Measurements from ENCODE around the gene TNFRSF4.

The TNFRSF4 gene

GRCh38 chr1:1181938-1182410 is 32.0 kb downstream of the TNFRSF4 start:
- no peak for DNase-seq (ENCODE audit: low read depth)
- no peak for TF ChIP-seq CTCF (conservative IDR thresholded peaks at IDR 0.05; ENCODE audit: low read depth, low read length)
- H3K4me3 ChIP-seq (ENCODE audit: low read length) = no peak overlapping the region

- TF ChIP-seq CTCF (conservative IDR thresholded peaks at IDR 0.05; ENCODE audit: low read depth, low read length) = no peak
- H3K4me3 ChIP-seq (ENCODE audit: low read length) = no peak overlapping the region
- no peak for DNase-seq (ENCODE audit: low read depth)
These were observed 32.6 kb downstream of the TNFRSF4 start for GRCh38 chr1:1181129-1181937.

GRCh38 chr1:1179983-1180861 is 33.7 kb downstream of the TNFRSF4 start:
- H3K4me3 ChIP-seq (ENCODE audit: low read length) = no peak overlapping the region
- TF ChIP-seq CTCF (conservative IDR thresholded peaks at IDR 0.05; ENCODE audit: low read depth, low read length) = no peak
- DNase-seq (ENCODE audit: low read depth) = no peak

- DNase-seq (ENCODE audit: low read depth) = no peak
- H3K4me3 ChIP-seq (ENCODE audit: low read length) = no peak overlapping the region
- TF ChIP-seq CTCF (conservative IDR thresholded peaks at IDR 0.05; ENCODE audit: low read depth, low read length) = no peak
These were observed 34.5 kb downstream of the TNFRSF4 start for GRCh38 chr1:1179346-1179982.

GRCh38 chr1:1178794-1179331 is 35.1 kb downstream of the TNFRSF4 start:
- DNase-seq (ENCODE audit: low read depth) = no peak
- H3K4me3 ChIP-seq (ENCODE audit: low read length) = no peak overlapping the region
- TF ChIP-seq CTCF (conservative IDR thresholded peaks at IDR 0.05; ENCODE audit: low read depth, low read length) = no peak

- DNase-seq (ENCODE audit: low read depth) = no peak
- H3K4me3 ChIP-seq (ENCODE audit: low read length) = no peak overlapping the region
- TF ChIP-seq CTCF (conservative IDR thresholded peaks at IDR 0.05; ENCODE audit: low read depth, low read length) = no peak
These were observed 36.3 kb downstream of the TNFRSF4 start for GRCh38 chr1:1177452-1178206.

Data from retinal pigment epithelial cell (primary cell).